GM21717 (cell line): ENCODE measurements around the gene UBA1.
"Not testable (repeated sequence)": the region's sequence is repeated elsewhere in the genome, so short reads cannot be mapped to it uniquely, and the experiment has no call there.

Source experiments
- ATAC-seq: cut with Tn5 transposase; IDR thresholded peaks from one replicate; pipeline ENCODE4 v1.9.1; 2021; ENCODE audit warnings: mild to moderate bottlenecking, moderate library complexity; ENCODE audit not compliant: unreplicated experiment

Gene UBA1

DNA sequence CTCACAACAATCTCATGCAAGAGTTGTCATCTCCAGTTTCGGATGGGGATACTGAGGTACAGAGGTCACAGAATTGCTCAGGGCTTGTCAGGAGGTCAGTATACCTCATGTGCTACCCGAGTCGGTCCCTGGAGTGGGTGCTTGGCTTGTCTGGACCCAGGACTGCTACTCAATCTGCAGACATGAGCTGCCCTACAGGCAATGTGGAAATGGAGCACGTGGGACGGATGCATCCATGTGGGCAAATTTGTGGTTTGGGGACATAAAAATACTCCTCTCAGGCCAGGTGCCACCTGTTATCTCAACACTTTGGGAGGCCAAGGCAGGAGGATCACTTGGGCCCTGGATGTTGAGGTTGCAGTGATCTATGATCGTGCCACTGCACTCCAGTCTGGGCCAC, 54.9 kb downstream of the UBA1 start:
- ATAC-seq = no peak

DNA sequence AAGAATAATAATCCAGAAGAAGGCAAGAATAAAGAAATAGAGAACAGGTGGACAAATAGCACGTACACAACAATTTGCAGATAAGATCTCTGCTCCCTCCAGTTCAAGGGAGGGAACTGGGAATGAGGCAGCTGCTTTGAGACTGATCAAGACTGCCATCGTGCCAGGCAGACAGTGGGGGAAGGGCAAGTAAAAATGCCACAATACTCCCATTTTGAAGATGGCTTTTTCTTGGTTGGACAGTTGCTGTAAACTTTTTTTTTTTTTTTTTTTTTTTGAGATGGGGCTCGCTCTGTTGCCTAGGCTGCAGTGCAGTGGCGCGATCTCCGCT, 56.4 kb downstream of the UBA1 start:
- ATAC-seq = no peak

DNA sequence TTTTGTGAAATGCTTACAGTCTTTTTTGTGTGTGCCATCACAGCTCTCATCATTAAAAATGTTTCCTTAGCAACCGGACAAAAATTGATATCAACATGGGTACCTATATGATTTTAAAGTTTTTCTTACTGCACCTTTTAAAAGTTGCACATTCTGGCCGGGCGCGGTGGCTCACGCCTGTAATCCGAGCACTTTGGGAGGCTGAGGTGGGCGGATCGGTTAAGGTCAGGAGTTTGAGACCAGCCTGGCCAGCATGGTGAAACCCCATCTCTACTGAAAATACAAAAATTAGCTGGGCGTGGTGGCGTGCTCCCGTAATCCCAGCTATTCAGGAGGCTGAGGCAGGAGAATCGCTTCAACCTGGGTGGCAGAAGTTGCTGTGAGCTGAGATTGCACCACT, 64.0 kb downstream of the UBA1 start:
- not testable (repeated sequence) for ATAC-seq
